Parathyroid adenoma (tissue), 2 donors: Measurements from ENCODE around the gene FNDC3B.

Source experiments
- H2AFZ ChIP-seq: fragments of 300-600 bp; sonication (generic); one replicate; pipeline ENCODE4 v1.7.0; 2017; ENCODE audit warnings: antibody characterized with exemption, mild to moderate bottlenecking
- H3K27ac ChIP-seq: fragments of 300-600 bp; sonication (generic); one replicate; pipeline ENCODE4 v1.7.0; 2017
- H3K27me3 ChIP-seq: fragments of 300-600 bp; sonication (generic); one replicate; pipeline ENCODE4 v1.7.0; 2017; ENCODE audit warnings: low read length; ENCODE audit not compliant: control insufficient read depth, insufficient read depth
- H3K36me3 ChIP-seq: fragments of 300-600 bp; sonication (generic); one replicate; pipeline ENCODE4 v1.7.0; 2017; ENCODE audit warnings: low read length; ENCODE audit not compliant: control insufficient read depth, insufficient read depth
- H3K4me1 ChIP-seq: fragments of 300-600 bp; sonication (generic); one replicate; pipeline ENCODE4 v1.7.0; 2017; ENCODE audit warnings: control low read depth
- H3K4me2 ChIP-seq: fragments of 300-600 bp; sonication (generic); one replicate; pipeline ENCODE4 v1.7.0; 2017; ENCODE audit warnings: low read length
- H3K4me3 ChIP-seq: fragments of 300-600 bp; sonication (generic); one replicate; pipeline ENCODE4 v1.7.0; 2017; ENCODE audit warnings: low read depth, low read length
- H3K79me2 ChIP-seq: fragments of 300-600 bp; sonication (generic); one replicate; pipeline ENCODE4 v1.7.0; 2017; ENCODE audit warnings: control low read depth
- H3K9ac ChIP-seq: fragments of 300-600 bp; sonication (generic); one replicate; pipeline ENCODE4 v1.7.0; 2017; ENCODE audit warnings: mild to moderate bottlenecking
- H3K9me3 ChIP-seq: fragments of 300-600 bp; sonication (generic); one replicate; pipeline ENCODE4 v1.7.0; 2017; ENCODE audit warnings: low read length; ENCODE audit not compliant: control insufficient read depth
- CTCF ChIP-seq: fragments of 300-600 bp; sonication (generic); IDR thresholded peaks from one replicate; pipeline ENCODE4 v1.7.0; 2017; ENCODE audit warnings: antibody characterized with exemption, mild to moderate bottlenecking
- donor health status: primary hyperparathyroidism.

FNDC3B gene

GRCh38 chr3:172167892-172168648, 128.7 kb downstream of the FNDC3B start:
- no peak overlapping the region for H3K9ac ChIP-seq
- peaks cover 21% of the 10 kb centered on the region for H3K79me2 ChIP-seq
- no peaks in the 10 kb centered on the region for H3K36me3 ChIP-seq
- H3K9me3 ChIP-seq: no peaks in the 10 kb centered on the region
- no peak overlapping the region for H2AFZ ChIP-seq
- H3K4me3 ChIP-seq: no peak overlapping the region
- no peaks in the 10 kb centered on the region for H3K27me3 ChIP-seq
- no peak overlapping the region for H3K4me2 ChIP-seq
- H3K4me1 ChIP-seq: no peaks in the 10 kb centered on the region
- no peak overlapping the region for H3K27ac ChIP-seq
- TF ChIP-seq CTCF: no peak

- no peaks in the 10 kb centered on the region for H3K27me3 ChIP-seq
- no peaks in the 10 kb centered on the region for H3K9me3 ChIP-seq
- no peak overlapping the region for H3K27ac ChIP-seq
- no peak overlapping the region for H3K4me2 ChIP-seq
- no peaks in the 10 kb centered on the region for H3K36me3 ChIP-seq
- H3K4me3 ChIP-seq: no peak overlapping the region
- no peak overlapping the region for H2AFZ ChIP-seq
- H3K4me1 ChIP-seq: peaks cover 3% of the 10 kb centered on the region
- H3K79me2 ChIP-seq: peaks cover 24% of the 10 kb centered on the region
- no peak for TF ChIP-seq CTCF
- no peak overlapping the region for H3K9ac ChIP-seq
Observed at GRCh38 chr3:172170073-172170709, 130.8 kb downstream of the FNDC3B start.

- Histone ChIP-seq H3K4me2 (no peak overlapping the region), H3K27me3 (no peaks in the 10 kb centered on the region), H3K36me3 (no peaks in the 10 kb centered on the region), H3K9ac (no peak overlapping the region), H3K4me1 (peaks cover 7% of the 10 kb centered on the region), H3K79me2 (peaks cover 26% of the 10 kb centered on the region), H3K4me3 (no peak overlapping the region), H3K27ac (no peak overlapping the region), H2AFZ (no peak overlapping the region), H3K9me3 (no peaks in the 10 kb centered on the region)
- TF ChIP-seq CTCF: no peak
Observed at GRCh38 chr3:172170841-172171240, 131.5 kb downstream of the FNDC3B start.

DNA sequence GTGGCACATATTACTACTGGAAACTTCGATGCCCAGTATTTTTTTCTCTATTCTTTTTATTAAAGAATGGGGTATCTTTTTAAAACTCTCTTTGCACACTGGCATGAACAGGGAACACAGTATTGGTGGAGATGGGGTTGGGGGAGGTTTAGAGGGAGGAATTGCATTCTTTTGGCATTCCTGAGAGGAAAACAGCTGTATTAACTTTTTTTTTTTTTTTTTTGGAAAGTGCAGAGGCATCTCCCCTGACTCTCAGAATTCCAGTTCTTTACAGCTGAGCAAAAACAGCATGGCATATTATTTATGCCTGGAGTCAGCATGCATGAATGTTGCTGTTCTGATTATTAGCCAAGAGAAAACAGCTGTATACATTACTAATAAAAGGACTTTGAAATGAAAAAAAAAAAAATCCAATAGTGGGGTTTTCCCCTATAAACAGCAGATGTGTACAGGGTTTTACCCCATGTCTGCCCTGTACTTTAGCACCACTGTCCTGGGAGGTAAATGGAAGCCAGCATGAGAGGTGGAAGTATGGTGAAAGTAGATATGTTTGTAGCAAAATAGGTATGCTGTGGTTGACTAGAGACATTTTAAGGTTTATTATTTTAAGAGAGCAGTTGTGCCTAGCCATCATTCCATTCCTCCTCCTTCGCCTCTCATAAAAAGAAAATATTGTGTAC, 132.2 kb downstream of the FNDC3B start:
- H3K4me1 ChIP-seq: peaks cover 7% of the 10 kb centered on the region
- no peak overlapping the region for H3K4me3 ChIP-seq
- H2AFZ ChIP-seq: no peak overlapping the region
- no peaks in the 10 kb centered on the region for H3K9me3 ChIP-seq
- no peak overlapping the region for H3K4me2 ChIP-seq
- H3K79me2 ChIP-seq: peaks cover 22% of the 10 kb centered on the region
- TF ChIP-seq CTCF: no peak
- no peaks in the 10 kb centered on the region for H3K27me3 ChIP-seq
- no peaks in the 10 kb centered on the region for H3K36me3 ChIP-seq
- H3K9ac ChIP-seq: no peak overlapping the region
- no peak overlapping the region for H3K27ac ChIP-seq
